Cardiac fibroblast (primary cell): ENCODE results near the gene KRTAP20-1.

Source experiments
- DNase-seq, 2 donors: peaks; one replicate each; pipeline versions ENCODE4 v3.0.0 to v3.0.0-alpha.2; 2010; ENCODE audit warnings: low read depth in 2 of 2
- H3K4me3 ChIP-seq, 2 donors: replicated peaks in 1 of 2; 1 replicate in 1 of 2; 2 replicates in 1 of 2; pipeline ENCODE4 v1.5.1; 2011; ENCODE audit warnings: low read depth in 2 of 2, low read length in 2 of 2, mild to moderate bottlenecking in 2 of 2, moderate library complexity in 1 of 2
- TF ChIP-seq, protein P1 (sequence below): IDR thresholded peaks from one replicate; pipeline ENCODE4 v1.5.1; 2011; ENCODE audit warnings: low read depth, mild to moderate bottlenecking, low read length, inconsistent platforms

Gene KRTAP20-1

DNA sequence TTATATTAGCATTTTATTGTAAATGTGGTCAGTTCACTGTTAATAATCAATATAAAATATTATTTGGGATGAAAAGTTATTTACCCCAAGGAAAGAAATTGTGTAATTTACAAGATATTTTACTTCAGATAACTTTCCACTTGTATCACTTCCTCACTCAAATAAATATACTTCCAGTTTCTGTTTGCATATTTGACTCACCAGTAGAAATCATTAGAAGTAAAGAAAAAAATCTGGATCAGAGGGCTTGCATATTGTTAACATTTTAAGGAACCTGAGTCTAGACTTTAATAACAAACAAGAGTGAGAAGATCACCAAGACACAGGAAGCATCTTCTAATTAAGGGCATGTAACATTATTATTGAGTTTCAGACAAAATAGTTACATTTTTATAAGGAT lies 3.9 kb downstream of the KRTAP20-1 start:
- H3K4me3 ChIP-seq: no peak overlapping the region
- TF ChIP-seq, protein P1, sequence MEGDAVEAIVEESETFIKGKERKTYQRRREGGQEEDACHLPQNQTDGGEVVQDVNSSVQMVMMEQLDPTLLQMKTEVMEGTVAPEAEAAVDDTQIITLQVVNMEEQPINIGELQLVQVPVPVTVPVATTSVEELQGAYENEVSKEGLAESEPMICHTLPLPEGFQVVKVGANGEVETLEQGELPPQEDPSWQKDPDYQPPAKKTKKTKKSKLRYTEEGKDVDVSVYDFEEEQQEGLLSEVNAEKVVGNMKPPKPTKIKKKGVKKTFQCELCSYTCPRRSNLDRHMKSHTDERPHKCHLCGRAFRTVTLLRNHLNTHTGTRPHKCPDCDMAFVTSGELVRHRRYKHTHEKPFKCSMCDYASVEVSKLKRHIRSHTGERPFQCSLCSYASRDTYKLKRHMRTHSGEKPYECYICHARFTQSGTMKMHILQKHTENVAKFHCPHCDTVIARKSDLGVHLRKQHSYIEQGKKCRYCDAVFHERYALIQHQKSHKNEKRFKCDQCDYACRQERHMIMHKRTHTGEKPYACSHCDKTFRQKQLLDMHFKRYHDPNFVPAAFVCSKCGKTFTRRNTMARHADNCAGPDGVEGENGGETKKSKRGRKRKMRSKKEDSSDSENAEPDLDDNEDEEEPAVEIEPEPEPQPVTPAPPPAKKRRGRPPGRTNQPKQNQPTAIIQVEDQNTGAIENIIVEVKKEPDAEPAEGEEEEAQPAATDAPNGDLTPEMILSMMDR: no peak
- DNase-seq: no peak

- TF ChIP-seq, protein P1: no peak
- H3K4me3 ChIP-seq: no peak within 1 kb of the TSS
- no peak for DNase-seq
Measured at GRCh38 chr21:30620522-30620921, 4.3 kb downstream of the KRTAP20-1 start, which contains the start of gene KRTAP20-4. KRTAP20-4 (plus strand) TSS chr21:30620627.

- no peak for DNase-seq
- TF ChIP-seq, protein P1: no peak
- H3K4me3 ChIP-seq: no peak overlapping the region
Measured at GRCh38 chr21:30623362-30623761, 7.1 kb downstream of the KRTAP20-1 start.

DNA sequence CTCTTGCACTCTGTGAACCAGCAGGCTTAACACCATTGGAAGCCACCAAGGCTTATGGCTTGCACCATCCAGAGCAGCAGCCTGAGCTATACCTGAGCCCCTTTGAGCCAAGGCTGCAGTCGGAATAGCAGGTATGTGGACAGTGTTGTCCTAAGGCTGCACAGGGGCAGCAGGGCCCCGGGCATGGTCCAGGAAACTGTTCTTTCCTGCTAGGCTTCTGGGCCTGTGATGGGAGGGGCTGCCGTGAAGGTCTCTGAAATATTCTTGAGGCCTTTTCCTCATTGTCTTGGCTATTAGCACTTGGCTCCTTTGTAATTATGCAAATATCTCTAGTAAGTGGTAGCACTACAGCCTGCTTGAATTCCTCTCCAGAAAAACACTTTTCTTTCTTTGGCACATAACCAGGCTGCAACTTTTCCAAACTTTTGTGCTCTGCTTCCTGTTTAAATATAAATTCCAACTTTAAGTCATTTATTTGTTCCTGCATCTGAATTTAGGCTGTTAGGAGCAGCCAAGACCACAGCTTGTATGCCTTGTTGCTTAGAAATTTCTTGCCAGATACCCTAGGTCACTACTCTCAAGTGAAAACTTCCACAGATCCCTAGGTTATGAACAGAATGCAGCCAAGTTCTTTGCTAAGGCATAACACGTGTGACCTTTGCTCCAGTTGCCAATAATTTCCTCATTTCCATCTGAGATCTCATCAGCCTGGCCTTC lies 9.4 kb downstream of the KRTAP20-1 start:
- no peak for DNase-seq
- no peak overlapping the region for H3K4me3 ChIP-seq
- TF ChIP-seq, protein P1: no peak

DNA sequence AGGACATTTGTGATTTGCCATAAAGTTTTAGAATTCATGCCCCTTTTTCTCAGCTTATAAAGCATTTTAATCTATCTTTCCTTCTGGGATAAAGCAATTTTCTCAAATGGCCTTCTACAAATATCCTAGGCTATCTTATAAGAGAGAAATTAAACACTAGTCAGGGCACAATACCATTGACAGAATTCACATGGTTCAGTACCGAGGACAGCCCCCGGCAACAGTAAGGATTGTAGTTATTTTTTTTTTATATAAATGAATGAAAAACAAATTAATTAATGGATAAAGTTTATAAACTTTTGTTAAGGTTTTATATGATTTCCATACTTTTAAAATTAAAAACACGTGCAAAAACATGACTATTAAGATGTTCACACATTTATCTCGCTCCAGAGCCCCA lies 11.9 kb downstream of the KRTAP20-1 start:
- TF ChIP-seq, protein P1: no peak
- no peak overlapping the region for H3K4me3 ChIP-seq
- no peak for DNase-seq

DNA sequence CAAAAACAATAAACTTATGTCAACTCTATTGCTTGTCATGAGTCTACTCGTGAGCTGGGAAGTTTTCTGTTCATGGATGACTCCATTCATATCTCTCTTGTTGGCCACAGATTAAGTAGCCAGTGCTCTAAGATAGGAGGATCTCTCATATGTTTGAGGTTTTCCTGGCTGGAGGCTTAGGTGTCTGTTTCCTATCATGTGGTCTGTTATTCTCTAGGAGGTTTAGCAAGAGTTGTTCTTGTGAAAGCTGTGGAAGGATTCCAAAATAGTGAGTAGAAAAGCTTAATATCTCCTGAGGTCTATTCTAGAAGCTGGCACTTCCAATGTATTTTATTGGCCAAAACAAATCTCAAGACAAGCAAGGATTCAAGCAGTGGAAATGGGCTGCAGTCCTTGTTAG lies 13.0 kb downstream of the KRTAP20-1 start:
- TF ChIP-seq, protein P1: no peak
- H3K4me3 ChIP-seq: no peak overlapping the region
- DNase-seq: peak in 1 of 2 donors; percentile 0

DNA sequence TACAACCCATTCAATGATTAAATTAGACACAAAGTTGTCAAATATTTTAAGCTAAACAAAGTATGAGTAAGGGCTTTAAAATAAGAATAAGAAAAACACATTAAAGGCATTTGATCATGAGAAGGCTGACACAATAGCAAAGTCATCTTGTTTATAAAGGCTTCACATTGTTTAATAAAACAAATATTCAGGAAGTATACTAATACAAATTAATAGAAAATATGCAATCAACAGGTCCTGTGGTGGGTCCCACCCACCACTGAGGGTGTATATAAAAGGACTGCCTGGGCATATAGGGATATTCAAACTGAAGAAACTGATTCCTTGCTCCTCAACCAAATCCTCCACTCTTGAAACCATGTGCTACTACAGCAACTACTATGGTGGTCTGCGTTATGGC lies 18.7 kb downstream of the KRTAP20-1 start, which contains the start of gene KRTAP20-2:
Gene KRTAP20-2 (plus strand): TSS at position 301 of the 400 bp plus-strand sequence. CDS start 58 bp downstream, at position 359.
- DNase-seq: no peak
- H3K4me3 ChIP-seq: no peak within 1 kb of the TSS
- TF ChIP-seq, protein P1: no peak
